Adrenal gland (tissue), 12 donors: Measurements from ENCODE around the gene SUCLG1. TPM values are rescaled to one million over a fixed set of nuclear protein-coding genes. Genes with fewer than 3 reads are reported as not detected.

Source experiments
- DNase-seq, 7 donors: peaks; one replicate each; pipeline ENCODE4 v3.0.0-alpha.2; 2019 to 2020
- H3K27ac ChIP-seq, 5 donors: fragments of 200-600 bp; sonication (generic) in 4 of 5; 1 replicate in 3 of 5; 2 replicates in 2 of 5; pipeline versions ENCODE4 v1.5.1 to v1.8.0; 2016 to 2020; ENCODE audit warnings: mild to moderate bottlenecking in 1 of 5
- H3K27me3 ChIP-seq: fragments of 200-600 bp; 2 replicates; pipeline ENCODE4 v1.8.0; 2021
- H3K36me3 ChIP-seq, 2 donors: fragments of 200-600 bp; replicated peaks in 1 of 2; 1 replicate in 1 of 2; 2 replicates in 1 of 2; pipeline versions ENCODE4 v1.5.1 to v1.8.0; 2018 to 2022
- H3K4me1 ChIP-seq, 2 donors: fragments of 200-600 bp; replicated peaks in 1 of 2; 1 replicate in 1 of 2; 2 replicates in 1 of 2; pipeline versions ENCODE4 v1.5.1 to v1.8.0; 2018 to 2021
- H3K4me3 ChIP-seq, 4 donors: fragments of 200-600 bp; sonication (generic) in 3 of 4; one replicate each; pipeline ENCODE4 v1.5.1; 2016 to 2018
- H3K9me3 ChIP-seq, 3 donors: fragments of 200-600 bp; sonication (generic) in 1 of 3; replicated peaks in 1 of 3; 1 replicate in 2 of 3; 2 replicates in 1 of 3; pipeline versions ENCODE4 v1.5.1 to v1.8.0; 2016 to 2021
- POLR2A ChIP-seq, 2 donors: fragments of 450-650 bp; IDR thresholded peaks; one replicate each; pipeline ENCODE4 v1.6.1; 2017; ENCODE audit warnings: antibody characterized with exemption in 2 of 2, mild to moderate bottlenecking in 2 of 2, moderate library complexity in 1 of 2
- WGBS, 4 donors: extraction: QIAGEN DNeasy Blood & Tissue Kit in 2 of 4; methylation state at CpG; one replicate each; pipeline versions ENCODE4 v1.1.5 to v1.1.7; 2013 to 2017; 5-methylcytosine and 5-hydroxymethylcytosine counted together
- intact Hi-C, 2 donors: fragments of 100-400 bp; cut with DNase I; formaldehyde crosslinking; loops; one replicate each; pipeline versions ENCODE4 v1.14.1 to v1.15.0; 2022 to 2023
- polyA plus RNA-seq, 3 donors: library from polyadenylated mRNA; stranded (reverse); fragments of 200-250 nt in 2 of 3; fragments of 350-450 nt in 1 of 3; fragmentation: Illumina TruSeq in 1 of 3; extraction: RNeasy Lipid Tissue Mini Kit (QIAGEN cat#74804) in 1 of 3; gene quantifications; one replicate each; pipeline ENCODE4 v1.2.3, GENCODE V29; 2013 to 2014
- total RNA-seq, 9 donors: library from RNA; depleted of rRNA in 4 of 9; stranded (reverse); fragments of >200 nt in 4 of 9; fragments of 120-200 nt in 1 of 9; fragmentation: NEBNext Ultra II Directional in 1 of 9; extraction: Animal tissue kit (Norgen Biotek cat#: 25700) in 1 of 9; gene quantifications; one replicate each; pipeline versions ENCODE4 v1.1.0 to v1.2.4, GENCODE V29; 2013 to 2023
- TF ChIP-seq, protein P1 (sequence below), 6 experiments: fragments of 450-650 bp in 4 of 6; fragments of 200-600 bp in 2 of 6; sonication (generic) in 1 of 6; IDR thresholded peaks; 1 replicate in 5 of 6; 2 replicates in 1 of 6; pipeline versions ENCODE4 v1.5.1 to v1.8.0; 2016 to 2021; ENCODE audit warnings: antibody characterized with exemption in 6 of 6, mild to moderate bottlenecking in 2 of 6, moderate library complexity in 1 of 6
- donor health status: healthy with polysubstance abuse.
- donor health status: Bipolar disorder and iron deficiency.
- donor health status: DM: yes; HTN: yes; CAD: no.
- donor health status: DM: no; HTN: no; CAD: no.
- donor health status: DM: no; HTN: no; CAD: no.
- donor health status: DM: yes; HTN: yes; CAD: no.

SUCLG1 gene
- total and polyA plus RNA-seq, 12 donors: 42.5 to 270 (median 86.1) TPM

DNA sequence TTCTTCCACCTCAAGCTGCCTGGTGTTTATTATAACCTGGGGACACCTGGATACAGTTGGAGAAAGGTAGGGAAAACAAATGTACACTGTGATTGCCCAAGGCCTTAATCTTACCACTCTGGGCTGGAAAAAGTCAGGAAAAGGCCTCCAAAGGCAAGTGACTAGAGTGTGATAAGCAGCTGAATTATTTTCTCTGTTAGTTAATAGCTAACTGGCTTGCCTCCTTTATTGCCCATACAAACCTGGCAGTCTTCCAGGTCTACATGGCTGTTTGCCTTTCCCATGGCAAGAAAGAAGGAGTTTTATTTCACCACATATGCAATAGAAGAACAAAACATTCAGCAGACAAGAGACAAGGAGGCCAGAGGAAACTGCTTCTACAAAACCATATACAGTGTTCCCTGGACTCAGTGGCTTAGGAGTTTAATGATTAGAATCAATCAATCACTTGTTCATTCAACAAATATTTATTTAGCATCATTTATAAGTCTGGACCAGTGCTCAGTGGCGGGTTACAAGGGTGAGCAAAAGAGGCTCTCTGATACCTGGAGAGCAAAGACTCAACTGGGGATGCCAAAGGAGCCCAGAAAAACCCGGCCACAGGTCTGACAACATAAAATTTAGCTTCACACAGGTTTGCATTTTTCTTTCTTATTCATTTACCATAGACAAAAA lies 27.5 kb upstream of the SUCLG1 start:
- H3K4me1 ChIP-seq: no peaks in the 10 kb centered on the region
- TF ChIP-seq, protein P1, sequence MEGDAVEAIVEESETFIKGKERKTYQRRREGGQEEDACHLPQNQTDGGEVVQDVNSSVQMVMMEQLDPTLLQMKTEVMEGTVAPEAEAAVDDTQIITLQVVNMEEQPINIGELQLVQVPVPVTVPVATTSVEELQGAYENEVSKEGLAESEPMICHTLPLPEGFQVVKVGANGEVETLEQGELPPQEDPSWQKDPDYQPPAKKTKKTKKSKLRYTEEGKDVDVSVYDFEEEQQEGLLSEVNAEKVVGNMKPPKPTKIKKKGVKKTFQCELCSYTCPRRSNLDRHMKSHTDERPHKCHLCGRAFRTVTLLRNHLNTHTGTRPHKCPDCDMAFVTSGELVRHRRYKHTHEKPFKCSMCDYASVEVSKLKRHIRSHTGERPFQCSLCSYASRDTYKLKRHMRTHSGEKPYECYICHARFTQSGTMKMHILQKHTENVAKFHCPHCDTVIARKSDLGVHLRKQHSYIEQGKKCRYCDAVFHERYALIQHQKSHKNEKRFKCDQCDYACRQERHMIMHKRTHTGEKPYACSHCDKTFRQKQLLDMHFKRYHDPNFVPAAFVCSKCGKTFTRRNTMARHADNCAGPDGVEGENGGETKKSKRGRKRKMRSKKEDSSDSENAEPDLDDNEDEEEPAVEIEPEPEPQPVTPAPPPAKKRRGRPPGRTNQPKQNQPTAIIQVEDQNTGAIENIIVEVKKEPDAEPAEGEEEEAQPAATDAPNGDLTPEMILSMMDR (IDR thresholded peaks at IDR 0.05): no peak
- 76 to 91% (median 88%) methylated on average over 2 of the region's 2 CpGs for WGBS, 4 donors
- H3K36me3 ChIP-seq: no peaks in the 10 kb centered on the region
- intact Hi-C loops: no loop called here
- DNase-seq: peak in 1 of 7 donors; percentile 6
- H3K4me3 ChIP-seq: no peak overlapping the region
- H3K27me3 ChIP-seq: no peaks in the 10 kb centered on the region
- no peak overlapping the region for H3K27ac ChIP-seq
- H3K9me3 ChIP-seq: no peaks in the 10 kb centered on the region

DNA sequence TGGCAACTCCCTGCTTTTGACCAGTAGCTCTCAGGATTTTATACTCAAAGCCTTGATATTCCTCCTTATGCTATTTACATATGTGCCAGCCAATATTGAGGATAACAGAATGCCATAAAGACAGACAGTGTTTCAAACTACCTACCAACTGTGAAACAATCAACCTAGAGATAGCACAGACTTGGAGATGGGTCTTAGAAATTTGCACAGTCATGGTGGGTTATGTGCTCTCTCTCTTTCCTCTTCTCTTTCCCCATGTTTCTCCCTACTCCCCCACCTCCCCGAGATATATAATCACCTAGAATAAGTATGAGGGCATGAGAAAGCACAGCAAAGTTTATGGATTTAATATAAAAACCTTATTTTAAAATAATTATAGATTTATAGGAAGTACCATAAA lies 24.2 kb upstream of the SUCLG1 start:
- intact Hi-C loops: no loop called here
- Histone ChIP-seq H3K4me1 (no peaks in the 10 kb centered on the region), H3K27me3 (no peaks in the 10 kb centered on the region), H3K4me3 (no peak overlapping the region), H3K36me3 (no peaks in the 10 kb centered on the region), H3K9me3 (no peaks in the 10 kb centered on the region), H3K27ac (no peak overlapping the region)
- DNase-seq: no peak
- 68 to 81% (median 76%) methylated on average over 1 of the region's 1 CpG for WGBS, 4 donors
- no peak for TF ChIP-seq POLR2A (IDR thresholded peaks at IDR 0.05)

DNA sequence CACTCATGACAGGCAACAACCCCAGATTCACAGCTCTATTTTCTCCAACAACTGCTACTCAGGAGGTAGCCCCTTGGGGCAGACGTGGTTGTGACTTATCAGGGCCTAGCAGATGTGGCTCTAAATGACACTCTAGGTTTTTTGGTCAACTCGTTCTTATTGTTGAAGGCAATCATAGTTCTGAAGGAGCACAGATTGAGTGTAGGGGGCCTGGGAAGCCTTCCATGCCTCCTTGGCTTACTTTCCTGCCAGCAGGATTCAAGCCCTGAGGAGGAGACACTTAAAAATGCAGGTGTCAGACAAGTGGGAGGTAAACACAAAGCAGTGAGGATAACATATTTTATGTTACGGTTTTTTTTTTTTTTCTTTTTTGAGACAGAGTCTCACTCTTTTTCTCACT lies 23.5 kb upstream of the SUCLG1 start:
- no peaks in the 10 kb centered on the region for H3K4me1 ChIP-seq
- H3K27ac ChIP-seq: no peak overlapping the region
- WGBS, 4 donors: 51 to 61% (median 57%) methylated on average over 3 of the region's 3 CpGs
- TF ChIP-seq, protein P1 (IDR thresholded peaks at IDR 0.05): no peak
- no peak for TF ChIP-seq POLR2A (IDR thresholded peaks at IDR 0.05)
- no peaks in the 10 kb centered on the region for H3K36me3 ChIP-seq
- no peak for DNase-seq
- H3K9me3 ChIP-seq: no peaks in the 10 kb centered on the region
- no peaks in the 10 kb centered on the region for H3K27me3 ChIP-seq
- no peak overlapping the region for H3K4me3 ChIP-seq
- intact Hi-C loops: no loop called here

DNA sequence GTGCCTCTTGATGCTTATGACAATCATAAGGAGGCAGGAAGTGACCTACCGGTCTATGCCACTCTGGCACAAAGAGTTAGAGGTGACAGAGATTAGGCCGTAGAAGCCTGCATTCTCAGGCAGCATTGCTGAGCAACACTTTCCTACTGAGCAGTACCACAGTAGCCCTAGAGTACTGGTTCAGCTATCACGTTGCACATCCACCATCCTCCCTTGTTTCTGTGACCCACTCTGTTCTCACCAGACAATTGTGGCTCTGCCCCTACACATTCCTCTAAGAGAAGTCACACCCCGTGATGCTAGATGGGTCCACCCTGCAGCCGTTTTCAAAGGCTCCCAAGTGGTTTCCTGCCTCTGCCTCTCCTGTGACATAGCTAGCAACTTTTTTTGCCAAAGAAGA lies 22.6 kb upstream of the SUCLG1 start:
- TF ChIP-seq POLR2A (IDR thresholded peaks at IDR 0.05): no peak
- TF ChIP-seq, protein P1 (IDR thresholded peaks at IDR 0.05): no peak
- 58 to 68% (median 61%) methylated on average over 5 of the region's 5 CpGs for WGBS, 4 donors
- intact Hi-C loops: no loop called here
- no peaks in the 10 kb centered on the region for H3K4me1 ChIP-seq
- H3K27ac ChIP-seq: no peak overlapping the region
- no peaks in the 10 kb centered on the region for H3K27me3 ChIP-seq
- H3K9me3 ChIP-seq: no peaks in the 10 kb centered on the region
- no peaks in the 10 kb centered on the region for H3K36me3 ChIP-seq
- no peak overlapping the region for H3K4me3 ChIP-seq
- DNase-seq: no peak

DNA sequence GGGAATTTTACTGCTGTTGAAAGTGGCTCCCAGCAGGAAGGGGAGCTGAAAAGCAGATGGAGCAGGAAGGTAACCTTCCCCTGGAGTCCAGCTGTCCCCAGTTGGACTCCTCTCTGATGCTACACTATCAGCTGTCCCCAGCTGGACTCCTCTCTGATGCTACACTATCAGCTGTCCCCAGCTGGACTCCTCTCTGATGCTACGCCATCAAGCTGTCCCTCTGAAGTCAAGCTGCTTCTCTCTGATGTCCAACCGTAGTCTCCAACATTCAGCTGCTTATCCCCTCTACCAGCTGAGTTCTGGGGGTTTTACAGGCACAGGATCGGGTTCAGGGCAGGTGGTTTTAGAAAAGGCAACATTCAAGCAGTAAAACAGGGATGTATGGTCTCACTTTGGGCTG lies 19.8 kb upstream of the SUCLG1 start:
- no peaks in the 10 kb centered on the region for H3K4me1 ChIP-seq
- H3K4me3 ChIP-seq: no peak overlapping the region
- no peaks in the 10 kb centered on the region for H3K9me3 ChIP-seq
- WGBS, 4 donors: 80 to 92% (median 86%) methylated on average over 3 of the region's 3 CpGs
- TF ChIP-seq, protein P1 (IDR thresholded peaks at IDR 0.05): no peak
- no peak for TF ChIP-seq POLR2A (IDR thresholded peaks at IDR 0.05)
- intact Hi-C loops: no loop called here
- no peaks in the 10 kb centered on the region for H3K27me3 ChIP-seq
- H3K27ac ChIP-seq: no peak overlapping the region
- H3K36me3 ChIP-seq: no peaks in the 10 kb centered on the region
- DNase-seq: no peak
